ENCODE measurements around the gene LIMS2. TPM values are rescaled to one million over a fixed set of nuclear protein-coding genes. Genes with fewer than 3 reads are reported as not detected.

The LIMS2 gene
- total RNA-seq, 4 donors from 2014 or later: 5.3 to 15.5 (median 9.9) TPM

DNA sequence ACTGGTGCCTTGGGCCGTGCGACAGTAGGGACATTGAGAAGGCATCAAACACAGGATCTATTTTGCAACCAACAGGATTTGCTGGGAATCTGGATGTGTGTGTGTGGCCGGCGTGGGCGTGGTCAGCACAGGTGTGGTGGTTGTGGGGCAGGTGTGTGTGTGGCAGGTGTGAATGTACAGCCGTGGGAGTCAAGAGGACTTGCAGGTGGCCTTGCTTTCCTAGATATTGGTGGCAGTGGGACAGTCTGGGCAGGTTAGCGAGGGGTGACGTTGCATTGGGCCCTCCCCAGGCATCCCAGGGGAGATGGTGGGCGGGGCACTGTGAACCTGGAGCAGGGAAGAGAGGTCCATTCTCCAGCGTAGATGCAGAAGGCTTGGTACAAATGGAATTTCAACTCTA, 3.2 kb upstream of the LIMS2 start:
- Histone ChIP-seq H3K27ac (no peak overlapping the region), H3K4me3 (no peak overlapping the region), H3K36me3 (no peaks in the 10 kb centered on the region), H3K9me3 (no peaks in the 10 kb centered on the region), H3K4me1 (peaks cover 11 to 17% of the 10 kb centered on the region in 2 donors), H3K27me3 (peaks cover 4 to 11% (median 6%) of the 10 kb centered on the region in 3 donors)
- intact Hi-C loops (cut with DNase I; ENCODE audit: low total_unique reads): no loop called here
- no peak for ATAC-seq
- DNase-seq: no peak
- TF ChIP-seq, protein P1, sequence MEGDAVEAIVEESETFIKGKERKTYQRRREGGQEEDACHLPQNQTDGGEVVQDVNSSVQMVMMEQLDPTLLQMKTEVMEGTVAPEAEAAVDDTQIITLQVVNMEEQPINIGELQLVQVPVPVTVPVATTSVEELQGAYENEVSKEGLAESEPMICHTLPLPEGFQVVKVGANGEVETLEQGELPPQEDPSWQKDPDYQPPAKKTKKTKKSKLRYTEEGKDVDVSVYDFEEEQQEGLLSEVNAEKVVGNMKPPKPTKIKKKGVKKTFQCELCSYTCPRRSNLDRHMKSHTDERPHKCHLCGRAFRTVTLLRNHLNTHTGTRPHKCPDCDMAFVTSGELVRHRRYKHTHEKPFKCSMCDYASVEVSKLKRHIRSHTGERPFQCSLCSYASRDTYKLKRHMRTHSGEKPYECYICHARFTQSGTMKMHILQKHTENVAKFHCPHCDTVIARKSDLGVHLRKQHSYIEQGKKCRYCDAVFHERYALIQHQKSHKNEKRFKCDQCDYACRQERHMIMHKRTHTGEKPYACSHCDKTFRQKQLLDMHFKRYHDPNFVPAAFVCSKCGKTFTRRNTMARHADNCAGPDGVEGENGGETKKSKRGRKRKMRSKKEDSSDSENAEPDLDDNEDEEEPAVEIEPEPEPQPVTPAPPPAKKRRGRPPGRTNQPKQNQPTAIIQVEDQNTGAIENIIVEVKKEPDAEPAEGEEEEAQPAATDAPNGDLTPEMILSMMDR (IDR thresholded peaks at IDR 0.05 in 4 of 5, conservative IDR thresholded peaks at IDR 0.05 in 1 of 5): no peak
- TF ChIP-seq POLR2A (IDR thresholded peaks at IDR 0.05): no peak
- in situ Hi-C loops (cut with MboI; ENCODE audit: low sequenced_read_pairs in 4 of 4): no loop called here

DNA sequence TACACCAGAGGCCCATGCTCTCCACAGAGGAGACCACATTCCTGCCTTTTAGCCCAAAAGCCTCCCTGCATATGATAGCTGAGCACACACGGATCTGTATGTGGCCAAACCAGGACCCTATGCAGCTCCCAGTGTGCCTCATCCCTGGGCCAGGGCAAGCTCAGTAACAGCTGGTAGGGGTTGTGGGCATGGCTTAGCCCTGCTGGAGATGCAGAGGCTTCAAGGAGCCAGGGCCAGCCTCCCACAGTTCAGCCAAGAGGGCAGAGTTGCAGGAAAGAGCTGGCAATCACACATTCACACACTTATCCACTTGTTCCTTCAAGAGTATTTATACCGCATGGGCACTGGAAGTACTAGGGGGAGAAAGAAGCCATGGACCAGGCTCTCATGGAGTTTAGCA, 1.6 kb upstream of the LIMS2 start:
- H3K27me3 ChIP-seq: peaks cover 4 to 11% (median 6%) of the 10 kb centered on the region in 3 donors
- peaks cover 6 to 17% of the 10 kb centered on the region in 2 donors for H3K4me1 ChIP-seq
- TF ChIP-seq POLR2A (IDR thresholded peaks at IDR 0.05): no peak
- TF ChIP-seq, protein P1 (IDR thresholded peaks at IDR 0.05 in 4 of 5, conservative IDR thresholded peaks at IDR 0.05 in 1 of 5): no peak
- intact Hi-C loops (cut with DNase I; ENCODE audit: low total_unique reads) (no loop called here), in situ Hi-C loops (cut with MboI; ENCODE audit: low sequenced_read_pairs in 4 of 4) (no loop called here)
- H3K36me3 ChIP-seq: no peaks in the 10 kb centered on the region
- H3K4me3 ChIP-seq: no peak overlapping the region
- no peak for DNase-seq
- no peak for ATAC-seq
- no peak overlapping the region for H3K27ac ChIP-seq
- no peaks in the 10 kb centered on the region for H3K9me3 ChIP-seq

GRCh38 chr2:127674241-127675209, 805 bp downstream of the LIMS2 start:
- H3K36me3 ChIP-seq: no peaks in the 10 kb centered on the region
- H3K27ac ChIP-seq: peak overlapping the region; percentile 66 to 81 (median 72)
- peaks cover 0 to 8% of the 10 kb centered on the region in 2 donors for H3K4me1 ChIP-seq
- no peaks in the 10 kb centered on the region for H3K9me3 ChIP-seq
- peaks cover 4 to 11% (median 6%) of the 10 kb centered on the region in 3 donors for H3K27me3 ChIP-seq
- intact Hi-C loops (cut with DNase I; ENCODE audit: low total_unique reads): no loop called here
- TF ChIP-seq POLR2A (IDR thresholded peaks at IDR 0.05): no peak
- TF ChIP-seq, protein P1 (IDR thresholded peaks at IDR 0.05 in 4 of 5, conservative IDR thresholded peaks at IDR 0.05 in 1 of 5): no peak
- DNase-seq (peak in 1 of 2 donors; percentile 16), ATAC-seq (peak in 1 of 2 donors; percentile 29)
- in situ Hi-C loops (cut with MboI; ENCODE audit: low sequenced_read_pairs in 4 of 4): no loop called here
- peak overlapping the region; percentile 67 to 73 (median 70) for H3K4me3 ChIP-seq

DNA sequence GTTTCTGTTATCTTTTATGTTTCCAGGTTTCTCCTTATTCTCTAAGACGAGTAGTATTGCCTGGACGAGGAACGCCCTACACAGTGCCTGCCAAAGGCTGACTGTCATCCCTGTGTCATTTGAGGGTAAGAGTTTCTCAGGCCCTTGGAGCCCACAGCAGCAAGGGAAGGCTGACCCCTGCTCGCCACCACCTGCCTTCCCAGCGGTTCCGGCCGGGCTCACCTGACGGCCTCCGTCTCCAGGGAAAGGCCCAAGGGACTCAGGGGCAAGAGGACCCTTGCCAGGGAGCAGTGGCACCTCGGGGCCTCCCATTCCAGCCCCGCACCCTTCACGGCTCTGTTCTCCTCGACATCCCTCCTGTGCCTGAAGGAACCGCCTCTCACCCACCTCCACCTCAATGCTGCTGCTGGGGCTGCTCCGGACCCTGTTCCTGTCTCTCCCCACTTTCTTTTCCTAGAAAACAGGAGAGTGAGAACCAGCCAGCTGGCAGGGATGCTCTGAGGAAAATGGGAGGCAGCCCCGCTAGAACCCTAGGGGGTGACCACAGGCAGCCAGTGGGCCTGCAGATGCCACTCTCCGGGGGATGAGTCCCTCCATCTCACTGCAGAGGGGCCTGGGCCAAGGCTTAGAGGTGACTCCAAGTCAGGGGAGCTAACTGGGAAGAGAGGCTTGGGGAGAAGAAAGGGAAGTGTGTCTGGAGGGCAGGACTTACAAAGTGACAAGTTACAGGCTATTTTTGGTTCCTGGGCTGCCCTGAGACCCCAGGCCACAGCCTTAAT, 1.9 kb downstream of the LIMS2 start:
- Histone ChIP-seq H3K27ac (peak overlapping the region; percentile 66 to 81 (median 72)), H3K9me3 (no peaks in the 10 kb centered on the region), H3K27me3 (peaks cover 4 to 11% (median 6%) of the 10 kb centered on the region in 3 donors), H3K36me3 (no peaks in the 10 kb centered on the region), H3K4me3 (peak overlapping the region; percentile 67 to 73 (median 70)), H3K4me1 (peaks cover 0 to 8% of the 10 kb centered on the region in 2 donors)
- in situ Hi-C loops (cut with MboI; ENCODE audit: low sequenced_read_pairs in 4 of 4) (no loop called here), intact Hi-C loops (cut with DNase I; ENCODE audit: low total_unique reads) (no loop called here)
- ATAC-seq (no peak), DNase-seq (peak in 1 of 2 donors; percentile 19)
- TF ChIP-seq POLR2A (IDR thresholded peaks at IDR 0.05): no peak
- TF ChIP-seq, protein P1 (IDR thresholded peaks at IDR 0.05 in 4 of 5, conservative IDR thresholded peaks at IDR 0.05 in 1 of 5): no peak

Measured in gastrocnemius medialis (tissue), 4 donors.